ENCODE measurements around the gene SOX4.

- TF ChIP-seq CTCF (IDR thresholded peaks at IDR 0.05): no peak
- TF ChIP-seq POLR2A (IDR thresholded peaks at IDR 0.05): no peak
These were observed 37.0 kb upstream of the SOX4 start for GRCh38 chr6:21556511-21556910.
